HCT116 (cell line): ENCODE measurements around the gene DAPK1. TPM values are rescaled to one million over a fixed set of nuclear protein-coding genes. Genes with fewer than 3 reads are reported as not detected.

Experiments used
- ATAC-seq: fragments of 200-7000 bp; cut with Tn5 transposase; 2 replicates; pipeline ENCODE4 v1.9.1; 2020; ENCODE audit warnings: mild to moderate bottlenecking, moderate library complexity
- BruUV-seq: library from RNA; stranded (reverse); fragments of 400-500 nt; replicated peaks from 2 replicates; lab custom pipeline; 2021; lab: Mats Ljungman, UMichigan
- CTCF ChIA-PET: fragments of 300-600 bp; sonication (Branson Sonifier 250); formaldehyde crosslinking; loops from one replicate; lab custom pipeline; 2021; ENCODE audit warnings: antibody characterized with exemption; lab: Charles Lee
- POLR2A ChIA-PET: fragments of 300-600, 350-600 bp; sonication (Branson Sonifier 250); formaldehyde crosslinking; loops from one replicate; lab custom pipeline; 2021; ENCODE audit warnings: antibody characterized with exemption; lab: Charles Lee
- RAD21 ChIA-PET, 2 experiments: fragments of 300-600 bp; sonication (Branson Sonifier 250); formaldehyde crosslinking; loops; one replicate each; lab custom pipeline; 2023; ENCODE audit warnings: low total read pairs in 2 of 2; ENCODE audit not compliant: uncharacterized antibody in 2 of 2, unreplicated experiment in 2 of 2, low non-redundant PET in 1 of 2; lab: Charles Lee
- DNase-seq: peaks from one replicate; pipeline ENCODE4 v3.0.0-alpha.2; 2010; ENCODE audit warnings: low read depth, low spot score
- H2AFZ ChIP-seq: fragments of 200-600 bp; shearing (Covaris generic), sonication (generic); 2 replicates; pipeline ENCODE4 v1.6.1; 2017; ENCODE audit warnings: low read depth, mixed run types, mixed read lengths, antibody characterized with exemption, low read length; ENCODE audit not compliant: poor library complexity, severe bottlenecking
- H3K27ac ChIP-seq: 2 replicates; pipeline ENCODE4 v1.5.1; 2012; ENCODE audit warnings: low read depth, low read length
- H3K27me3 ChIP-seq: fragments of 200-600 bp; sonication (generic); 2 replicates; pipeline ENCODE4 v1.6.1; 2016; ENCODE audit warnings: mixed run types, low read length, mixed read lengths; ENCODE audit not compliant: insufficient read depth
- H3K36me3 ChIP-seq, 2 experiments: fragments of 200-500 bp in 1 of 2; fragments of 200-600 bp in 1 of 2; sonication (Bioruptor generic) in 1 of 2; sonication (generic) in 1 of 2; 2 replicates each; pipeline versions ENCODE4 v1.5.1 to v1.6.1; 2014 to 2016; ENCODE audit warnings: low read length in 2 of 2, inconsistent platforms in 1 of 2, mixed read lengths in 1 of 2, mixed run types in 1 of 2; ENCODE audit not compliant: insufficient read depth in 2 of 2, control insufficient read depth in 1 of 2
- H3K4me1 ChIP-seq, 2 experiments: fragments of 200-600 bp in 1 of 2; sonication (generic) in 1 of 2; 2 replicates each; pipeline versions ENCODE4 v1.5.1 to v1.6.1; 2012 to 2017; ENCODE audit warnings: low read length in 2 of 2, inconsistent platforms in 1 of 2, mild to moderate bottlenecking in 1 of 2, mixed read lengths in 1 of 2, mixed run types in 1 of 2, moderate library complexity in 1 of 2; ENCODE audit not compliant: insufficient read depth in 2 of 2, control insufficient read depth in 1 of 2
- H3K4me2 ChIP-seq: fragments of 200-600 bp; sonication (generic); 2 replicates; pipeline ENCODE4 v1.6.1; 2017; ENCODE audit warnings: mixed run types, low read length, mixed read lengths
- H3K4me3 ChIP-seq, 2 experiments: fragments of 200-600 bp in 1 of 2; sonication (generic) in 1 of 2; replicated peaks in 1 of 2; 2 replicates each; pipeline ENCODE4 v1.5.1; 2011 to 2016; ENCODE audit warnings: low read length in 2 of 2, control low read depth in 1 of 2, low read depth in 1 of 2, mild to moderate bottlenecking in 1 of 2, mixed read lengths in 1 of 2, mixed run types in 1 of 2
- H3K79me2 ChIP-seq: fragments of 200-600 bp; sonication (generic); 2 replicates; pipeline ENCODE4 v1.6.1; 2017; ENCODE audit warnings: mild to moderate bottlenecking, mixed run types, low read length, moderate library complexity, mixed read lengths; ENCODE audit not compliant: insufficient read depth
- H3K9ac ChIP-seq: fragments of 200-600 bp; sonication (generic); 2 replicates; pipeline ENCODE4 v1.6.1; 2016; ENCODE audit warnings: low read length, mixed read lengths
- H3K9me2 ChIP-seq: fragments of 200-600 bp; sonication (generic), shearing (Covaris generic); 2 replicates; pipeline ENCODE4 v1.6.1; 2017; ENCODE audit warnings: mixed run types, mild to moderate bottlenecking, moderate library complexity; ENCODE audit not compliant: insufficient read depth
- H3K9me3 ChIP-seq, 2 experiments: fragments of 200-500 bp in 1 of 2; fragments of 200-600 bp in 1 of 2; sonication (Bioruptor generic) in 1 of 2; sonication (generic) in 1 of 2; 2 replicates each; pipeline ENCODE4 v1.6.1; 2014 to 2017; ENCODE audit warnings: low read length in 2 of 2, mixed read lengths in 2 of 2, inconsistent platforms in 1 of 2, low read depth in 1 of 2, mild to moderate bottlenecking in 1 of 2, mixed run types in 1 of 2, moderate library complexity in 1 of 2; ENCODE audit not compliant: control insufficient read depth in 1 of 2, insufficient read depth in 1 of 2
- H4K20me1 ChIP-seq: fragments of 200-600 bp; sonication (generic), shearing (Covaris generic); 2 replicates; pipeline ENCODE4 v1.6.1; 2017; ENCODE audit warnings: mixed run types, mild to moderate bottlenecking, moderate library complexity; ENCODE audit not compliant: insufficient read depth
- CBX3 ChIP-seq: IDR thresholded peaks from 2 replicates; pipeline ENCODE4 v1.6.1; 2012; ENCODE audit warnings: low read depth
- CTCF ChIP-seq, 3 experiments: fragments of 200-600 bp in 1 of 3; sonication (generic) in 1 of 3; IDR thresholded peaks in 2 of 3; conservative IDR thresholded peaks in 1 of 3; 2 replicates each; pipeline ENCODE4 v1.5.1; 2012 to 2017; ENCODE audit warnings: low read depth in 2 of 3, low read length in 2 of 3, antibody characterized with exemption in 1 of 3, borderline replicate concordance in 1 of 3, control low read depth in 1 of 3, mild to moderate bottlenecking in 1 of 3, mixed read lengths in 1 of 3, mixed run types in 1 of 3, moderate library complexity in 1 of 3; ENCODE audit not compliant: insufficient read depth in 1 of 3
- EGR1 ChIP-seq: IDR thresholded peaks from 2 replicates; pipeline ENCODE4 v1.6.1; 2012; ENCODE audit warnings: low read depth
- ELF1 ChIP-seq: IDR thresholded peaks from 2 replicates; pipeline ENCODE4 v1.6.1; 2012; ENCODE audit warnings: low read depth, borderline replicate concordance
- EZH2phosphoT487 ChIP-seq: fragments of 200-600 bp; IDR thresholded peaks from 2 replicates; pipeline ENCODE4 v1.6.1; 2018; ENCODE audit warnings: antibody characterized with exemption, borderline replicate concordance
- FOSL1 ChIP-seq: IDR thresholded peaks from 2 replicates; pipeline ENCODE4 v1.6.1; 2012; ENCODE audit warnings: low read depth
- JUND ChIP-seq: IDR thresholded peaks from 2 replicates; pipeline ENCODE4 v1.6.1; 2012
- MAX ChIP-seq: IDR thresholded peaks from 2 replicates; pipeline ENCODE4 v1.6.1; 2012
- POLR2A ChIP-seq: IDR thresholded peaks from 2 replicates; pipeline ENCODE4 v1.7.0; 2011; ENCODE audit warnings: borderline replicate concordance; ENCODE audit not compliant: insufficient read depth, insufficient read length; ENCODE audit errors: extremely low read depth
- RAD21 ChIP-seq: IDR thresholded peaks from 2 replicates; pipeline ENCODE4 v1.6.1; 2012; ENCODE audit warnings: low read depth, mild to moderate bottlenecking
- REST ChIP-seq: IDR thresholded peaks from 2 replicates; pipeline ENCODE4 v1.6.1; 2012; ENCODE audit warnings: low read depth
- SIN3A ChIP-seq: IDR thresholded peaks from 2 replicates; pipeline ENCODE4 v1.6.1; 2012; ENCODE audit warnings: low read depth
- SP1 ChIP-seq: IDR thresholded peaks from 2 replicates; pipeline ENCODE4 v1.6.1; 2012; ENCODE audit warnings: low read depth
- SRF ChIP-seq: IDR thresholded peaks from 2 replicates; pipeline ENCODE4 v1.6.1; 2012; ENCODE audit warnings: low read depth
- TCF7L2 ChIP-seq: IDR thresholded peaks from 2 replicates; pipeline ENCODE4 v1.7.0; 2011; ENCODE audit warnings: borderline replicate concordance, inconsistent platforms; ENCODE audit not compliant: insufficient read depth, insufficient read length; ENCODE audit errors: extremely low read depth
- ZBTB33 ChIP-seq: IDR thresholded peaks from 2 replicates; pipeline ENCODE4 v1.6.1; 2011; ENCODE audit warnings: mild to moderate bottlenecking, low read length, moderate library complexity; ENCODE audit not compliant: insufficient replicate concordance; ENCODE audit errors: extremely low read depth
- ZFX ChIP-seq: fragments of 450-650 bp; IDR thresholded peaks from 2 replicates; pipeline ENCODE4 v1.6.1; 2017
- ZNF274 ChIP-seq: fragments of 200-500 bp; sonication (Bioruptor generic); IDR thresholded peaks from 2 replicates; pipeline ENCODE4 v1.6.1; 2014; ENCODE audit warnings: mild to moderate bottlenecking, low read depth, low read length, inconsistent platforms
- intact Hi-C: fragments of 100-400 bp; cut with micrococcal nuclease; formaldehyde crosslinking; loops from 2 replicates; pipeline ENCODE4 v1.10.0; 2022
- total RNA-seq: library from RNA; stranded (reverse); gene quantifications from one replicate; pipeline ENCODE4 v1.2.1, GENCODE V29; 2021; ENCODE audit not compliant: unreplicated experiment

Gene DAPK1
- total RNA-seq, 1 experiment from 2014 or later, result 5.6 TPM

GRCh38 chr9:87541663-87542062 lies 44.0 kb downstream of the DAPK1 start:
- no peak overlapping the region for H3K9ac ChIP-seq
- DNase-seq (no peak), ATAC-seq (no peak)
- H3K27ac ChIP-seq, result no peak overlapping the region
- no peak overlapping the region for H3K4me2 ChIP-seq
- POLR2A ChIA-PET, result no interaction called here
- no TSS peak for BruUV-seq
- intact Hi-C loops, result no loop called here
- no peaks in the 10 kb centered on the region for H3K79me2 ChIP-seq
- H3K9me2 ChIP-seq, result no peaks in the 10 kb centered on the region
- no peak overlapping the region for H2AFZ ChIP-seq
- H3K4me3 ChIP-seq, result no peak overlapping the region
- H3K9me3 ChIP-seq, result no peaks in the 10 kb centered on the region
- H3K4me1 ChIP-seq, result no peaks in the 10 kb centered on the region
- no peaks in the 10 kb centered on the region for H3K27me3 ChIP-seq
- RAD21 ChIA-PET, result no interaction called here
- no peaks in the 10 kb centered on the region for H4K20me1 ChIP-seq
- CTCF ChIA-PET, result no interaction called here
- TF ChIP-seq REST (no peak), RAD21 (no peak), EGR1 (no peak), SIN3A (no peak), MAX (no peak), POLR2A (no peak), SRF (no peak), ELF1 (no peak), ZFX (no peak), SP1 (no peak), ZNF274 (no peak), CTCF (IDR thresholded peaks at IDR 0.05 in 2 of 3, conservative IDR thresholded peaks at IDR 0.05 in 1 of 3; ENCODE audit: borderline replicate concordance in 1 of 3, insufficient read depth in 1 of 3, low read depth in 2 of 3, low read length in 2 of 3) (no peak), ZBTB33 (no peak), EZH2phosphoT487 (no peak), FOSL1 (no peak), TCF7L2 (no peak), CBX3 (no peak), JUND (no peak)
- H3K36me3 ChIP-seq, result no peaks in the 10 kb centered on the region; a peak in 1 of 4 replicates
